Retina (tissue), 1 donor: ENCODE results near the gene MOB3C.

Experiments
- DNase-seq: peaks from one replicate; pipeline ENCODE4 v3.0.0-alpha.2; 2016

Gene MOB3C

GRCh38 chr1:46569884-46570725, 46.5 kb downstream of the MOB3C start:
- no peak for DNase-seq

- no peak for DNase-seq
Measured at GRCh38 chr1:46569116-46569515, 47.5 kb downstream of the MOB3C start.

- no peak for DNase-seq
Measured at GRCh38 chr1:46568461-46568891, 48.1 kb downstream of the MOB3C start.

- DNase-seq: no peak
Measured at GRCh38 chr1:46563341-46563740, 53.3 kb downstream of the MOB3C start.

- no peak for DNase-seq
Measured at GRCh38 chr1:46562498-46562897, 54.1 kb downstream of the MOB3C start.

- DNase-seq: no peak
Measured at GRCh38 chr1:46558966-46559365, 57.6 kb downstream of the MOB3C start.

GRCh38 chr1:46558141-46558963, 58.3 kb downstream of the MOB3C start:
- peak; percentile 75 for DNase-seq
